Measurements from ENCODE around the gene ASTN2.
"Not testable (repeated sequence)": the region's sequence is repeated elsewhere in the genome, so short reads cannot be mapped to it uniquely, and the experiment has no call there.

The ASTN2 gene

DNA sequence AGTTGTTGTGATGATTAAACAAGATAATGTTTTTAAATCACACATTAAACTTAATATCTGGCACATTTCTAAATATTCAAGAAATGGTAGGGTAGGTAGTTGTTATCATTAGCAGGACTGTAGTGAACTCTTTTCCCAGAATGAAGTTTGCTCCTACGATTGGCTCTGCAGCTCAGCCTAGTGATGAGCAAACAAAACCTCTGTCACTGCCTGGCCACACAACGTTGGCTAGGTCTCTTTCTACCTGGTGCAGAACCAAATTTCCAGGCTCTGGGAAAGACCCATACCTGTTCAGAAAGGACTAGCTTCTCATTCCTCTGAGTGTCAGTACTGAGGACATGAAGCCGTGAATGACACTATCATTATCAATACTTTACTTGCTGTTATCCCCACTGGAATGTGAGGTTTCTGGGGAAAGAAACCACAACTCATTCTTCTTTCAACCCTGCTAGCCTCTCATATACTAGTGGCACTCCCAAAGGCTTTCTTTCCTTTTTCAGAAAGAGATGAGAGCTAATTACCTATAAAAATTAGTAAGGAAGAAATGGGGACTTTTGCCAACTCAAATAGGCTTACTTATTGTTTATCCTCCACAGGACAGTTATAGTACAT is 947.0 kb downstream of the ASTN2 start:
- no peak for TF ChIP-seq GATA1 (IDR thresholded peaks at IDR 0.05; ENCODE audit: low read depth, low read length)
- TF ChIP-seq POLR2A (IDR thresholded peaks at IDR 0.05; ENCODE audit: low read length): no peak
- no peak for DNase-seq

GRCh38 chr9:116466271-116467235 is 948.3 kb downstream of the ASTN2 start:
- peak; percentile 84 for TF ChIP-seq GATA1 (IDR thresholded peaks at IDR 0.05; ENCODE audit: low read depth, low read length)
- peak; percentile 79 for TF ChIP-seq POLR2A (IDR thresholded peaks at IDR 0.05; ENCODE audit: low read length)
- DNase-seq: peak; percentile 83 to 95

GRCh38 chr9:116465576-116466270 is 949.1 kb downstream of the ASTN2 start:
- TF ChIP-seq POLR2A (IDR thresholded peaks at IDR 0.05; ENCODE audit: low read length): no peak
- TF ChIP-seq GATA1 (IDR thresholded peaks at IDR 0.05; ENCODE audit: low read depth, low read length): no peak
- peak; percentile 77 to 78 for DNase-seq

DNA sequence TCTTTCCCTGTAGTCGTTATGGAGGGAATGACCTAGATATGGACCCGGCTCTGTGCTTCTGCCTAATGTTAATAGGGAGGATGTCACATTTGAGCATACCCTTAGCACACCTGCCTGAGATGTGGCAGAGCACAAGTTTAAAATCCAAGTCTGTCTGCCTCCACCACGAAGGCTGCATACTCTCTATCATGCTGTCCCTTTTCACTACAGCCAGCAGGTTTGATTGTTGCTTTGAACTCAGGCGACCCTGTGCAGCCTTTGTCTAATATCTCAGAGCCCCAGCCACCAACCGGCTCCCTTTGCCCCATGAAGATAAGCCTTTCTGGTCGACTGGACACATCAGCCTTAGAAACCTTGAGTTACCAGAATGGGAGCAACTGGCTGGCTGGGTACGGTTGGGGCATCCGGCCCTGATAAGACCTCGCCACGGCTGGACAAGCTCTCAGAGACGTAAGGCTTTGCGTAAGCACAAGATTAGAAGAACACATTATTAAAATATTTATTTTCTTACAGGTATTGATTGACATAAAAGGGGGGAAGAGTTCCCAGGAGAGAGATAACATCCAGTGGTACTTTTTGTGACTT is 949.8 kb downstream of the ASTN2 start:
- peak; percentile 98 for TF ChIP-seq GATA1 (IDR thresholded peaks at IDR 0.05; ENCODE audit: low read depth, low read length)
- peak; percentile 43 for TF ChIP-seq POLR2A (IDR thresholded peaks at IDR 0.05; ENCODE audit: low read length)
- peak; percentile 93 to 99 for DNase-seq

GRCh38 chr9:116464423-116464822 is 950.4 kb downstream of the ASTN2 start:
- TF ChIP-seq POLR2A (IDR thresholded peaks at IDR 0.05; ENCODE audit: low read length): no peak
- no peak for TF ChIP-seq GATA1 (IDR thresholded peaks at IDR 0.05; ENCODE audit: low read depth, low read length)
- DNase-seq: peak in 1 of 2 experiments; percentile 60

DNA sequence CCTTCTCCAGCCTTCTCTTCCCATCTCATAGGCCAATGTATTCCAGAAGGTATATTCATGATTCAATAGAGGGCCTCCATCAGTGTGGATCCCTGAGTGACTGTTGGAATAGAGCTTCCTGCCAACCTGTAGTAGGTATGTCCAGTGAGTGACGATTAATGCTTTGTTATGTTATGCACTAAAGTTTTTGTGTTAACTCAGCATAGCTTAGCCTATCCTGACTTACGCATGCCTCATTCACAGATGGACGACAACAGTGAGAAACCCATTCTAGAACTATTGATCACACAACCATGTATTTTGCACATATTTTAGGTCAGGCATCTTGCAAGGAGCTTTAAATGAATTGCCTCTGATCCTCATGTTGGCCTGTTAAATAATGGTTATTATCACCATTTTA is 953.2 kb downstream of the ASTN2 start:
- TF ChIP-seq POLR2A (IDR thresholded peaks at IDR 0.05; ENCODE audit: low read length) (no peak), GATA1 (IDR thresholded peaks at IDR 0.05; ENCODE audit: low read depth, low read length) (no peak)
- DNase-seq: no peak

DNA sequence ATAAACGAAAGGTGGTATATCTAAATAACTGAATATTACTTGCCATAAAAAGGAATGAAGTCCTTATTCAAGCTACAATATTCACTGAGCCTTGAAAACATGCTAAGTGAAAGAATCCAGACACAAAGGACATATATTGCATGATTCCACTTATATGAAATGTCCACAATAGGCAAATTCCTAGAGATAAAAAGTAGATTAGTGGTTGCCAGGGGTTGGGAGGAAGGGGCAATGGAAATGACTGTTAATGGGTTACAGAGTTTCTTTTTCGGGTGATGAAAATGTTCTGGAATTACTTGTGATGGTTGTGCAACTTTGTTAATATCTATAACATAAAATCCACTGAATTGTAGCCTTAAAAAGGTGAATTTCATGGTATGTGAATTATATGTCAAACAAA is 954.8 kb downstream of the ASTN2 start:
- TF ChIP-seq GATA1 (IDR thresholded peaks at IDR 0.05; ENCODE audit: low read depth, low read length): no peak
- no peak for DNase-seq

- DNase-seq: no peak
- no peak for TF ChIP-seq GATA1 (IDR thresholded peaks at IDR 0.05; ENCODE audit: low read depth, low read length)
- TF ChIP-seq POLR2A (IDR thresholded peaks at IDR 0.05; ENCODE audit: low read length): no peak
Observed at GRCh38 chr9:116459576-116459975, 955.3 kb downstream of the ASTN2 start.

- DNase-seq: peak; percentile 30 to 47
Observed at GRCh38 chr9:116456490-116457088, 958.3 kb downstream of the ASTN2 start.

DNA sequence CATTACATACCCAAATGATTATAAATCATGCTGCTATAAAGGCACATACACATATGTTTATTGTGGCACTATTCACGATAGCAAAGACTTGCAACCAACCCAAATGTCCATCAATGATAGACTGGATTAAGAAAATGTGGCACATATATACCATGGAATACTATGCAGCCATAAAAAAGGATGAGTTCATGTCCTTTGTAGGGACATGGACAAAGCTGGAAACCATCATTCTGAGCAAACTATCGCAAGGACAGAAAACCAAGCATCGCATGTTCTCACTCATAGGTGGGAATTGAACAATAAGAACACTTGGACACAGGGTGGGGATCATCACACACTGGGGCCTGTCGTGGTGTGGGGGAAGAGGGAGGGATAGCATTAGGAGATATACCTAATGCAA is 960.3 kb downstream of the ASTN2 start:
- not testable (repeated sequence) for DNase-seq

More at GRCh38 chr9:116456490-116457088, 958.3 kb downstream of the ASTN2 start:
- no peak for TF ChIP-seq GATA1 (IDR thresholded peaks at IDR 0.05; ENCODE audit: low read depth, low read length)
- no peak for TF ChIP-seq POLR2A (IDR thresholded peaks at IDR 0.05; ENCODE audit: low read length)

GRCh38 chr9:116453785-116454184 is 961.1 kb downstream of the ASTN2 start:
- TF ChIP-seq GATA1 (IDR thresholded peaks at IDR 0.05; ENCODE audit: low read depth, low read length) (no peak), POLR2A (IDR thresholded peaks at IDR 0.05; ENCODE audit: low read length) (no peak)
- DNase-seq: no peak

DNA sequence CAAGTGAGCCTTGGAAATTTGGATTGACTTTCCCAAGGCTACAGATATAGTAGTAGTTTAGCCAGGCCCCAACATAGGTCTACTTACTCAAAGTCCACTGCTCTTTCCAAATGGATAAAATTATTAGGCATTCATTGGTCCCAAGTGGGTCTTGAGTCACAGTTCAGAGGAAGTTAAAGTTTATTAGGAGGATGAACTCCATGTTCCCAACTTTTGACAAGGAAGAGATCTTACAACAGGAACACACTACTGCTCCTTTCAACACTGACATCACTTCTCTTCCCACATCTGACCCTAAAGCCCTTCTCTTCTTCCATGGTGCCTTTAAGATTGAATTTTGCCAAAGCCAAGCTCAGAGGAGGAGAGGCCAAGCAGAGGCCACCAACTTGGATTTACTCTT is 962.2 kb downstream of the ASTN2 start:
- no peak for DNase-seq

DNA sequence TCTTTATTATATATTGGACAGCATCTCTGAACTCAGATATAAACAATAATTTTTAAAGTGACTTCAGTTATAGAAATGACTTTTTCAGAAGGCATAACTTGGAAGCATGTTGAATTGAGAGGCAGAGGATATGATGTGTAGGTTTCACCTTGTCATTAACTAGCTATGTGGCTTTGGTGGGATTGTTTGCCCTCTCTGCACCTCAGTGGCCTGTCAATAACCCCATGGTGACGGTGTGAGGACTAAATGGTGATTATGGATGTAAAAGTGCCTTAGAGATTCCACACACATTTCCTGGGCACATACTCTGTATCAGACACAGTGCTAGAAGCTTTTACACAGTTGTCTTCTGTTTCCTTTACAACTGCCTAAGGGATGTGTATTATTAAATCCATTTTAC is 962.6 kb downstream of the ASTN2 start:
- TF ChIP-seq GATA1 (IDR thresholded peaks at IDR 0.05; ENCODE audit: low read depth, low read length): no peak
- no peak for TF ChIP-seq POLR2A (IDR thresholded peaks at IDR 0.05; ENCODE audit: low read length)

More for the DNA sequence above, 962.2 kb downstream of the ASTN2 start:
- TF ChIP-seq POLR2A (IDR thresholded peaks at IDR 0.05; ENCODE audit: low read length): no peak
- no peak for TF ChIP-seq GATA1 (IDR thresholded peaks at IDR 0.05; ENCODE audit: low read depth, low read length)

More for the DNA sequence above, 962.6 kb downstream of the ASTN2 start:
- DNase-seq: no peak

All from erythroblast (primary cell).